ENCODE measurements around the gene SPECC1L.
"Not testable (repeated sequence)": the region's sequence is repeated elsewhere in the genome, so short reads cannot be mapped to it uniquely, and the experiment has no call there.

Gene SPECC1L

DNA sequence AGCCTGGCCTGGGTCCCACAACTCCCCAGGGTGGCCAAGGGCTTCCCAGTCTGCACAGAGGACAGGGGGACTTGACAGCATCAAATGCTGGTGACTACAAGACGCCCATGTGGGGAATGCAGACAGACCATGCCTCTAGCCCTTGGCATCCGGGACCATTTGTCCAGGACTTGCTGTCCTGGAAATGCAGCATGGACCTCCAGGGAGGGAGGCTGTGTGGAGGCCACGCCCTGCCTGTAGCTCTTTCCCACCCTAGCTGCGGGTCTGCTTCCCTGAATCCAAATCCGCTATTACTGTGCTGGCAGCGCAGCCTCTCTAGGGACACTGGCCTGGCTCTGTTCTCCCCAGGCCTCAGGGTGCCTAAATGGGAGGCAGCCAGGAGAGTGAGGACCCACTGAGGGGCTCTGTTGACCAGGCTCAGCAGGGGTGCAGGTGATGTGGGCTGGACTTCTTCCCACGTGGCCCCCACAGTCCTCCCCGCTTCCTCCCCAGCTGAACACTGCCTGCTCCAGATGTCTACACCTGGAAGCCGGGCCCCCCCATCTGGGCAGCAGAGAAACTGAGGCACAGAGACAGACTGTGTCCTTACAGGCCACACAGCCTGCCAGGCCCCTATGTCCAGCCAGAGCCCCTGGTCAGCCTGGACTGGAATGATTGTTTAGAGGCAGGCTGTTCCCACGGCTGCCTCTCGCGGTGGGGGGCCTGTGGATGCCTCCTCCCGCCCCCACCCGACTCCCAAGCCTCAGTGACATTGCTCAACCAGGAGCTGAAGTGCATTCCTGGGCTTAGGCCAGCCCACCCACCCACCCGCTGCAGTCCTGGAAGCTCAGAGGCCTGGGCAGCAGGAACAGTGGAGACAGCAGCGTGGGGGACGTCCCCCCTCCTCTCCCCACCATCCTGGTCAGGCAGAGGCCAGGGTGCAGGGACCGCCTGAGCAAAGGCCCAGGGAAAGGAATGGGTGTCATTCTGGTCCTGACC, 24.8 kb upstream of the SPECC1L start:
- DNase-seq (ENCODE audit: low read depth in 2 of 2) = not testable (repeated sequence)

GRCh38 chr22:24247011-24247507, 23.6 kb upstream of the SPECC1L start:
- DNase-seq (ENCODE audit: low read depth in 2 of 2) = no peak

- DNase-seq (ENCODE audit: low read depth in 2 of 2) = peak in 1 of 2 donors; percentile 15
Observed at GRCh38 chr22:24247564-24248344, 22.9 kb upstream of the SPECC1L start.

DNA sequence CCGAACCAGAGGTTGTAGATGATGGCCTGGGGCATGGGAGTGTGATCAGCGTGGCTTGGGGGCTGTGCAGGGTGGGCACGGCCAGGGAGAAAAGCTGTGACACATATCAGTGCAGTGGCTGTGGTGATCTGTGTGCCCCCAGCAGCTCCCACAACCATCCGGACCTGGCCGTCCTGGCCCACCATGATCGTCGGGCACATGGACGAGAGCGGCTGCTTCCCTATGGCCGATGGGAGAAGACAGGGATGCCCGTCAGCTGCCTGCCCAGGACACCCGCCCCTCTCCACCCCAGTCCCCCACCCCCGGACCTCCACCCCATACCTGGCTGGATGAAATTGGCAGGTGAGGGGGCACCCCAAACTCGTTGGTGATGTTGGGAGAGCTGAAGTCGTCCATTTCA, 22.0 kb upstream of the SPECC1L start:
- DNase-seq (ENCODE audit: low read depth in 2 of 2) = not testable (repeated sequence)

DNA sequence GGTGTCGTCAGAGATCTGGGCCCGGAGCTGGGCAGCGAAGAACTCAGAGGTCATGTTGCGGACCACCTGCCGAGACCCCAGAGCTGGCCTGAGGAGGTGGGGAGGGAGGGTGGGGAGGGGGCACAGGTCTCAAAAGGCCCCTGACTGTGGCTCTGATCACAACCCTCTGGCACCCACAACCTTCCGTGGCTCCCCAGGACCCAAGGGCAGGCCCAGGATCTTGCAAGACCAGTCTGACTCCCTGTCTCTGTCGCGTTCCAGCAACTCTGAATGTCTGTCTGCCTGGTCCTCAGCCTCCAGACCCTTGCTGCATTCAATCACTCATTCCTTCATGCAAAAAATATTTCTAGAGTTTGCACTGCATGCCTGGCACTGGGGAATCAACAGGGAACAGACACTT, 21.2 kb upstream of the SPECC1L start:
- not testable (repeated sequence) for DNase-seq (ENCODE audit: low read depth in 2 of 2)

GRCh38 chr22:24251286-24251685, 19.3 kb upstream of the SPECC1L start:
- not testable (repeated sequence) for DNase-seq (ENCODE audit: low read depth in 2 of 2)

GRCh38 chr22:24253126-24253525, 17.5 kb upstream of the SPECC1L start:
- not testable (repeated sequence) for DNase-seq (ENCODE audit: low read depth in 2 of 2)

DNA sequence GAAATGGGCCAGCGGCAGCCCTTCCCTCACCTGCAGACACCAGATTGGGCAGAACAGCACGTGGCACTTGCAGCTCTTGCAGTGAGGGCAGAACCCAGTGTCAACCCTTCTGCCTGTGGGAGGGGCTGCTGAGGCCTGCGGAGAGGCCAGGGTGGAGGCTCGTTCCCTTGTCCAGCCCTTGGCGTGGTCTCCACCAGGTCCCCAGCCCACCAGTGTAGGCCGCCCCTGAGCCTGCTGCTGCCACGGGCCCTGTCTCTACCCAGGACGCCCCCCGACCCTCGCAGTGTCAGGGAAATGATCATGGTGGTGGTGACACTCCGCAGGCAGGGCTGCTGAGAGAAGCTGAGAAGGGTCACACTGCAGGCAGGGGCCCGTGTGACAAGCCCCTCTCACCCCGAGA, 14.5 kb upstream of the SPECC1L start:
- not testable (repeated sequence) for DNase-seq (ENCODE audit: low read depth in 2 of 2)

GRCh38 chr22:24256736-24257135, 13.9 kb upstream of the SPECC1L start:
- DNase-seq (ENCODE audit: low read depth in 2 of 2) = not testable (repeated sequence)

DNA sequence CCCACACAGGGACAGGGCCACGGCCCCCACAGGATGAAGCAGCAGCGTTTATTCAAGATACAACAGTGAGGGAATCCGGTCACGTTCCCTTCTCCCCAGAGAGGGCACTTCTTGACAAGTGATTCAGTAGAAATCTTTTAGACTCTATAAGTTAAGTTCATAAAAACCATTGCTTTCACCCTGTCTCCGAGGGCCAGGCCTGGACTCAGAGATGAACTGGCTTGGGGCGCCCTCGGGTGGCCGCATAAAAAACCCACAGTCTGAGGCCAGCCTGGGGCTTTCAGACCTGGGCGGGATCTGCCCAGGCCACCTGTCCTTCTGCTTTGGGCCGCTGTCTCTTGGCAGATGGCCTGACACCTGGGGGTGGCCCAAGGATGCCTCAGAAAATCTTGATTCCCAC, 11.2 kb upstream of the SPECC1L start:
- DNase-seq (ENCODE audit: low read depth in 2 of 2) = peak; percentile 43 to 56

DNA sequence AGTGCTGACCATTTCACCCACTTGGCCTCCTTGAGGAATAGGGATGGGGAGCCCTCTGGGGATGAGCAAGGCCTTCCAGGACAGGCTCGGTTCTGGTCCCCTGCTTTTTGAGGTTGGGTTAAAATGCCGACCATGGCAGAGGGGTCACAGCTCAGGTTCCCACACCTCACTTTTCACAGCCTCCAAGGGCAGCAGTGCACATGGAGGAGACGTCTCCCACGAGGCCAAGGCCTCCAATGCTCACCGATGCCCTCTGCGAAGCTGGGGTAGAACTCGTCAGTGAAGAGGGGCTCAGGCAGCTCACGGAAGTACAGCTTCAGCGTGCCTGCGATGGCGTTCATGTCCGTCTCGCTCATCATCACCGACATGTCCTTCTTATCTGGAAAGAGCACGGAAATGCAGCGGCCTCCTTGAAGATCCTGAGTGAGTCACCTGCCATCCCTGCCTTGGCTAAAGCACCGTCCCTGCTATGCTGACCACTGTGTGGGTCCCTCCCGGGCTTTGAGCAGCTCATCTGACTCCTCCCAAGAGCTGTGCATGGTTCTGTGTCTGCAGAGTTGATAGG, 8.4 kb upstream of the SPECC1L start:
- DNase-seq (ENCODE audit: low read depth in 2 of 2) = not testable (repeated sequence)

DNA sequence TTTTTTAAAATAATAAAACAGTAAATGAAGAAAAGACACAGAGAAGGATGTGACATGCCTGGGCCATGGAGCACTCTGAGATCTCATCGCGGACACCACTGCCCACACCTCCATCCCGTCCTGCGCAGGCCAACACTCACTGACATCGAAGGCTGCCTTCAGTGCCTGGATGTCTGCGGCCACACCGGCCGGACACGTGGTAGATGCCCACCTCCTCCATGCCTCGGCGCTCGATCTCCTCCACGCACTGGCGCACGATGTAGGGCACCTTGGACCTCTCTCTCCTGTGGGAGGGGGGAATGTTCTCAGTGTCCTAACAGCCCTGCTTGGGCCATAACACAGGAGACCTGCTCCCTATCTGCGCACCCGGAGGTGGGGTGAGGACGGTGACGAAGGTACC, 7.2 kb upstream of the SPECC1L start:
- DNase-seq (ENCODE audit: low read depth in 2 of 2) = not testable (repeated sequence)

DNA sequence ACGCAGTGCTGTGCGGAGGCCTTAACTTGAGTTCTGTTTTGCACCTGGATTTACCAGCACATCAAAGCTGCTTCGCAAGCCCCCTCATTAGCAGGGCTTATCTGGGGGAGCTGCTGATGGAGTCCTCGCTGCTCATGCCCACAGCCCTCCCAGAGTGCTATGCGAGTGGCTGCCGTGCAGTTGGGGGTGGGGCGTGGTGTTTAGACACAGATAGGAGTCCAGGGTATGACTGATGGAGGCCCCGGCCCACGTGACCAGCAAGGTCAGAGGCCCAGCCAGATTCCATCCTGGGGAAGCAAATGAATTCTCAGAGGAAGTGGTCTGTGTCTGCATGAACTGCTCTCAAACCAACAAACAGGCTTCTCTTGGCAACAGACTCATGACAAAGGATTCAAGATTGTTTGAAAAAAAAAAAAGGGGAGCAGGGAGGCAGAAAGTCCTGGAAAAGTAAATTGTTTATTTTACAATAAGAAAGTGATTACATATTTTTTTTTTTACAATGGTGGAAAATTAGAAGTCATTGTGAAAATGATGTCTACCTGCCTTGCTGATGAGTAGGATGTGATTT, 6.2 kb upstream of the SPECC1L start:
- DNase-seq (ENCODE audit: low read depth in 2 of 2) = not testable (repeated sequence)

DNA sequence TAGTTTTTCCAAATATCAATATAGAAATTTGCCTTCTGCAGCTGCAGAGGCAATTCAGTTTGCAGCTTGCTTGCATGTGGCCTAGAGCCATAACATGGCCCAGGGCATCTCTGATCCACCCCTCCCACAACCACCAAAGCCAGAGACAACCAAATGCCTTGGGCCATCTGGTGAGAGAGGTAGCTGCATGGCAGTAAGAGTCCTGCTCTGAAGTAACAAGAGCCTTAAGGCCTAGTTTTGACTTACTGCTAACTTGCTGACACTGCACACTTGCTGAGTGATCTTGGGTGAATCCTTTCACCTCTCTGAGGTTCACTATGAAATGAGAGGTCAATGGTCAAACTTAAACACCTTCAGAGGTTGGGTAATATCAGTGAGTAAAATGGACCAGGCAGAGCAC, 4.9 kb upstream of the SPECC1L start:
- no peak for DNase-seq (ENCODE audit: low read depth in 2 of 2)

- not testable (repeated sequence) for DNase-seq (ENCODE audit: low read depth in 2 of 2)
Observed at GRCh38 chr22:24266495-24266894, 4.1 kb upstream of the SPECC1L start.

- no peak for DNase-seq (ENCODE audit: low read depth in 2 of 2)
Observed at GRCh38 chr22:24271386-24271854, 789 bp downstream of the SPECC1L start.

GRCh38 chr22:24273031-24273430, 2.4 kb downstream of the SPECC1L start:
- not testable (repeated sequence) for DNase-seq (ENCODE audit: low read depth in 2 of 2)

GRCh38 chr22:24273906-24274305, 3.3 kb downstream of the SPECC1L start:
- not testable (repeated sequence) for DNase-seq (ENCODE audit: low read depth in 2 of 2)

DNA sequence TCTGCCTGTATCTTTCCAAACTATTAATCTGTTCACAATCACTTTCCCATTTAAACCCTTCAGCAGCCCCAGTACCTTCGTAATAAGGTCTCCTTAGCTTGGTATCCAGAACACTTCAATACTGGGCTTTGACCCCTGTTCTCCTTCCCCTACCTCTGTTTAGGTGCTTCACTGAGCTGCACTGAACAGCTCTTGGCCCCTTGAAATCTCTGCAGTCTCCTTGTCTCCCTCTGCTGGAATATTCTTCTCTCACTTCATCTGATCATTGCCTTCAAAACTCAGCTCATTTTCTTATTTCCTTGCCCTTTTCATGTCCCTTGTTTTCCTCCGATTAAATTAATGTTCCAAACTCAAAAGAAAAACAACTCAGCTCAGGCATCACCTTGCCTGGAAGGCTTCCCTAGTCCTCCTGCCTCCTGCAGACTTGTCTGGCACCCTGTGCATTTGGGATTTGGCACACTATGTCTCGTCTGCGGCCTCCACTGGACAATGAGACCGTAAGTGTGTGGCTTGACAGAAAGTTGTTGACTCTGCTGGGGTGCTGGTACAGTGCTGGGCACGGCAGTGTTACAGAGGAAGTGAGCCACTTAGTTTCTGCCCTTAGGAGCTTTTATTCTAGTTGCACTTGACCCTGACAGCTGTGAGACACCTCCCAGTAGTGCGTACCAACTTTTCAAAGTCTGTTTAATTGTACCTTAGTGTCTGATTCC, 4.2 kb downstream of the SPECC1L start:
- DNase-seq (ENCODE audit: low read depth in 2 of 2) = not testable (repeated sequence)

GRCh38 chr22:24280363-24280762, 9.7 kb downstream of the SPECC1L start:
- not testable (repeated sequence) for DNase-seq (ENCODE audit: low read depth in 2 of 2)

DNA sequence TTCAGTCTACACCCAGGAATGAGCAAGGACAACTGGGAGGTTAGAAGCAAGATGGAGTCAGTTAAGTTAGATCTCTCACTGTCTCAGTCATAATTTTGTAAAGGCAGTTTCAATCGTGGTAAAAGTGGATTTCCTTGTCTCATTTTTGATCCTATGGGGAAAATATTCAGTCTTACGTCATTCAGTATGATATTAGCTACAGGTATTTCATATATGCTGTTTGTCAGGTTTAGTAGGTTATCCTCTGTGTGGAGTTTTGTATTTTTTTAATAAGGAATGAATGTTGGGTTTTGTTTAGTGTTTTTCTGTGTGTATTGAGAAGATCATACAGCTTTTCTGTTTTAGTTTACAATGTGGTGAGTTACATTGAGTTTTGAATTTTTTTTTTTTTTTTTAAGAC, 11.8 kb downstream of the SPECC1L start:
- no peak for DNase-seq (ENCODE audit: low read depth in 2 of 2)
